ENCODE measurements around the gene MAF. TPM values are rescaled to one million over a fixed set of nuclear protein-coding genes. Genes with fewer than 3 reads are reported as not detected.

MAF gene
- total and polyA plus RNA-seq, 2 donors, result 20.2 to 42.2 TPM

DNA sequence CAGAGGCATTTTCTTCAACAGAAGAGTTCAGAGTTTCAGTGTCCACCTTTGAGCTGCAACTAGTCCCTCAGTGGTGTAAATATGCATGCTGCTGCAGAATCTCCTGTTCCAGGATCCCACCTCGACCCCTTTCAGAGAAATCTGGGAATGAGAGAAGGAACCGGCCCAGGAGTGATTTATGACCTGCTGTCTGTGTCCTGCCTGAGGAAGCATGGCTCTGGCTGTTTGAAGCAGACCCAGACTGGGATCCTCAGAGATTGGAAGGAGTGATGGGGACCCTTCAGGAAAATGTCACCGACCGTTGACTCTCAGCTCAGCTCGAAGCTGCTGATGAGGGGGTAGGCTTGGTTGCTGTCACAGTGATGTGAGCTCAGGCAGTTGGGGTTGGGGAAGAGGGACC is 8.4 kb upstream of the MAF start:
- Histone ChIP-seq H3K27ac (ENCODE audit: low read depth in 1 of 2, low read length in 1 of 2) (no peak overlapping the region), H3K4me3 (ENCODE audit: low read length in 2 of 2) (no peak overlapping the region), H3K36me3 (ENCODE audit: control insufficient read depth in 2 of 2, insufficient read depth in 2 of 2, low read length in 1 of 2) (no peaks in the 10 kb centered on the region), H3K9me3 (ENCODE audit: control insufficient read depth in 2 of 2, insufficient read depth in 1 of 2, low read length in 1 of 2) (no peaks in the 10 kb centered on the region), H3K4me1 (ENCODE audit: control insufficient read depth in 2 of 2, insufficient read depth in 2 of 2, low read length in 2 of 2) (peaks cover 0 to 3% of the 10 kb centered on the region in 2 donors), H3K27me3 (ENCODE audit: control insufficient read depth in 2 of 2, insufficient read depth in 1 of 2, low read length in 1 of 2) (no peaks in the 10 kb centered on the region)
- no peak for DNase-seq (ENCODE audit: low read depth in 6 of 9, low spot score in 9 of 9)
- WGBS, result 85% methylated on average over 5 of the region's 5 CpGs

DNA sequence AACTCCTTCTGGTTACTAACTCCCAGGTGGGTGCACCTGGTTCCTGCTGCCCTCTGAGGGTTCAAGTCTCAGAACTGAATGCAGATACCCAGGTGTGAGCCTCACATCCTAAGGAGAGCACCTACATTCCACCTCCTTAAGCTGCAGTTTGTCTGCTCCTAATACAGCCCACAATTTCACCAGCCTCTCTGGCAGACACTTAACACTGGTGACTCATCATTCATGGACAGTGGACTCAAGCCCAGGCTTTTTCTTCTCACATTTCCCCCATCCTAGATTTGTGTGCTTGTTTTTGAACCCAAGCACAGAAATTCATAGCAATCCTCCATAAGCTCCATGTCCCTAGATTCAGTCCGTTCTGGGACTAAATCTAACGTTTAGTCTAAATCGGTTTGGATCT is 7.0 kb upstream of the MAF start:
- no peaks in the 10 kb centered on the region for H3K36me3 ChIP-seq (ENCODE audit: control insufficient read depth in 2 of 2, insufficient read depth in 2 of 2, low read length in 1 of 2)
- H3K4me1 ChIP-seq (ENCODE audit: control insufficient read depth in 2 of 2, insufficient read depth in 2 of 2, low read length in 2 of 2), result peaks cover 0 to 3% of the 10 kb centered on the region in 2 donors
- DNase-seq (ENCODE audit: low read depth in 6 of 9, low spot score in 9 of 9), result no peak
- no peak overlapping the region for H3K4me3 ChIP-seq (ENCODE audit: low read length in 2 of 2)
- H3K27ac ChIP-seq (ENCODE audit: low read depth in 1 of 2, low read length in 1 of 2), result no peak overlapping the region
- H3K9me3 ChIP-seq (ENCODE audit: control insufficient read depth in 2 of 2, insufficient read depth in 1 of 2, low read length in 1 of 2), result no peaks in the 10 kb centered on the region
- no peaks in the 10 kb centered on the region for H3K27me3 ChIP-seq (ENCODE audit: control insufficient read depth in 2 of 2, insufficient read depth in 1 of 2, low read length in 1 of 2)
- WGBS, result 92% methylated on average over 3 of the region's 3 CpGs

DNA sequence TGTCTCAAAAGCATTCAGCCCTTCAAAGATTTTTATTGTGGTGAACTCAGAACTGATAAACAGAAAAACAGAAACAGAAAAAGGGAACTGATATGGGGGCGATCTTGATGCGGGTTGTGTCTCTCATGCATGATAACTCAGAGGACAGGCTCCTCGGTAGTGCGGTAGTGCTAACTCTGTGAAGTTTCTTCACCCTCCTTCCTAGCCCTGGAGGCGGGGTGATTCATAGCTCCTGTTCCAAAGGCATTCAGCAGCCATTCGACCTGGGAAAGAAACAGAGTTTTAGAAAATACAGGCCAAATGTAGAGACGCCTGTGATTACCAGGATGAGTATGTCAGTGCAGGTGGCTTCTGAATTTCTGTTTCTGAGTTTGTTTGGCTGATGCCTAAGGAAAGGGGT is 5.5 kb upstream of the MAF start:
- Histone ChIP-seq H3K36me3 (ENCODE audit: control insufficient read depth in 2 of 2, insufficient read depth in 2 of 2, low read length in 1 of 2) (no peaks in the 10 kb centered on the region), H3K9me3 (ENCODE audit: control insufficient read depth in 2 of 2, insufficient read depth in 1 of 2, low read length in 1 of 2) (no peaks in the 10 kb centered on the region), H3K27ac (ENCODE audit: low read depth in 1 of 2, low read length in 1 of 2) (peak overlapping the region in 1 of 2 donors; percentile 8), H3K27me3 (ENCODE audit: control insufficient read depth in 2 of 2, insufficient read depth in 1 of 2, low read length in 1 of 2) (peaks cover 0 to 8% of the 10 kb centered on the region in 2 donors), H3K4me3 (ENCODE audit: low read length in 2 of 2) (no peak overlapping the region), H3K4me1 (ENCODE audit: control insufficient read depth in 2 of 2, insufficient read depth in 2 of 2, low read length in 2 of 2) (peaks cover 6 to 17% of the 10 kb centered on the region in 2 donors)
- WGBS, result 68% methylated on average over 7 of the region's 7 CpGs
- DNase-seq (ENCODE audit: low read depth in 6 of 9, low spot score in 9 of 9), result no peak

DNA sequence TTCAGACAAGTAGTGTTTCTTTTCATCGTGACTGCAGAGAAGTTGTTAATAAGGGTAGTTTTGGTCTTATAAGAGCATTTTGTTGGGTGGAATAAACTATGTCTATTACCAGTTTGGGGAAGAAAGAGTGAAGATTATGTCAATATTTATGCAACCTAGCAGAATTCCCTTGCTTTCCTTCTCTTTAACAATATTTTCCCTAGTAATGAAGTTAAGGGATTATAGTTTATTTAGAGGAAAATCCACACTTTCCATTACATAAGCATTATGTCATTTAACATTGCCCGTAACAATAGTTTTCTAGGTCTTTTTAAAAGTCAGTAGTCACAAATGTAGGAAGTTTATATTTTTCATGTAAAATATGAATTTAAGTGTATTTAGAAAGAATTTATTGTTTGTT is 2.5 kb upstream of the MAF start:
- no peak overlapping the region for H3K4me3 ChIP-seq (ENCODE audit: low read length in 2 of 2)
- 94% methylated on average over 2 of the region's 2 CpGs for WGBS
- H3K9me3 ChIP-seq (ENCODE audit: control insufficient read depth in 2 of 2, insufficient read depth in 1 of 2, low read length in 1 of 2), result peaks cover 0 to 3% of the 10 kb centered on the region in 2 donors
- DNase-seq (ENCODE audit: low read depth in 6 of 9, low spot score in 9 of 9), result no peak
- peaks cover 9 to 31% of the 10 kb centered on the region in 2 donors for H3K27me3 ChIP-seq (ENCODE audit: control insufficient read depth in 2 of 2, insufficient read depth in 1 of 2, low read length in 1 of 2)
- H3K36me3 ChIP-seq (ENCODE audit: control insufficient read depth in 2 of 2, insufficient read depth in 2 of 2, low read length in 1 of 2), result no peaks in the 10 kb centered on the region
- peaks cover 10 to 31% of the 10 kb centered on the region in 2 donors for H3K4me1 ChIP-seq (ENCODE audit: control insufficient read depth in 2 of 2, insufficient read depth in 2 of 2, low read length in 2 of 2)
- peak overlapping the region in 1 of 2 donors; percentile 3 for H3K27ac ChIP-seq (ENCODE audit: low read depth in 1 of 2, low read length in 1 of 2)

DNA sequence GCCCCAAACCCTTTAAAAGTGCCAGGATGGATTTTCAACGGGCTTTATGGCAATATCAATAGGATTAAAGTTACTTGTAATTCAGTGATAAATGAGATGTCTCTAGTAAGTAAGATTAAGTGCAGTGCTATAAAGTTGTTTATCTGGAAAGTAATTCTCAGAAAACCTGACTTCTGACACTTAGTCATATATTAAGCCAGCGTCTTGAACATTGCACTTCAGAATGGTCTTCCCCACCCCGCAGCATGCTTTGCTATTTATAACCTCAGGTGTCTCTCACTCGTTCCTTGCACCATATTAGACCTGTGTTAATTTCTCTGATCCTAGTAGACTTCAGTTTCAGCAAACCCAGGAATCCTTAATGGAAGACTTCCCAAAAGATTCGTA is 2.1 kb upstream of the MAF start:
- H3K9me3 ChIP-seq (ENCODE audit: control insufficient read depth in 2 of 2, insufficient read depth in 1 of 2, low read length in 1 of 2), result peaks cover 0 to 3% of the 10 kb centered on the region in 2 donors
- no peak overlapping the region for H3K4me3 ChIP-seq (ENCODE audit: low read length in 2 of 2)
- H3K36me3 ChIP-seq (ENCODE audit: control insufficient read depth in 2 of 2, insufficient read depth in 2 of 2, low read length in 1 of 2), result no peaks in the 10 kb centered on the region
- H3K4me1 ChIP-seq (ENCODE audit: control insufficient read depth in 2 of 2, insufficient read depth in 2 of 2, low read length in 2 of 2), result peaks cover 10 to 31% of the 10 kb centered on the region in 2 donors
- H3K27ac ChIP-seq (ENCODE audit: low read depth in 1 of 2, low read length in 1 of 2), result peak overlapping the region in 1 of 2 donors; percentile 34
- DNase-seq (ENCODE audit: low read depth in 6 of 9, low spot score in 9 of 9), result no peak
- WGBS, result 52% methylated on average over 5 of the region's 5 CpGs
- H3K27me3 ChIP-seq (ENCODE audit: control insufficient read depth in 2 of 2, insufficient read depth in 1 of 2, low read length in 1 of 2), result peaks cover 14 to 35% of the 10 kb centered on the region in 2 donors

DNA sequence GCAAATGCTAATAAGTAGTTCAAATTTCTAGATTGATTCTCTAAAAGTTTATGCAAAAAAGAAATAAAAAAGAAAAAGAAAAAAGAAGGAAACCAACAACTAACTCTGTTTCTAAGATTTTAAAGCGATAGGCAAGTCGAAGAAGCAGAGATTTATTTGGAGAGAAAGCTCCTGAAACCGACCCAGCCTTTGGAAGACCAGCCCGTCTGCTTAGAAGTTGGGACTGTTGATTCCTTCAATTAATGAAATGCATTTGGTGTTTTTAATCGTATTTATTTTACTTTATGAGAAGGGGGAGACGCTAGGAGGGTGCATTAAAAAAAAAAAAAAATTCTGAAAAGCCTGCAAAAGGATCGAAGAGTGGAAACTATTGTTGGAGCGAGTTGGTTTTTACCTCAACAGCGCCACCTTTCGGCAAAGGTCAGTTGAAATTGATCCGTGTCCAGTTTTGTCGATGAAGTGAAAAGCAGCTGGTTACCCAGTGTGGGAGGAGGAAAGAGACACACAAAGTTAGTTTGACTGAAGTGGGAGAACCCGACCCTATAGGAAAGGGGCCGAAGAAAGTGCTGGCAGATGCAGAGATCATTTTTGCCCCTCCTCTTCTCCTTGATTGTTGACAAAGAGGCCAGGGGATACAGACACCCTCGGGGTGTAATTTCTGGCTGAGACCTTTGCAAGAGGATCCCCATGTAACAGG is 1.5 kb upstream of the MAF start:
- Histone ChIP-seq H3K36me3 (ENCODE audit: control insufficient read depth in 2 of 2, insufficient read depth in 2 of 2, low read length in 1 of 2) (no peaks in the 10 kb centered on the region), H3K4me3 (ENCODE audit: low read length in 2 of 2) (peak overlapping the region; percentile 54 to 58), H3K27me3 (ENCODE audit: control insufficient read depth in 2 of 2, insufficient read depth in 1 of 2, low read length in 1 of 2) (peaks cover 18 to 38% of the 10 kb centered on the region in 2 donors), H3K9me3 (ENCODE audit: control insufficient read depth in 2 of 2, insufficient read depth in 1 of 2, low read length in 1 of 2) (peaks cover 0 to 3% of the 10 kb centered on the region in 2 donors), H3K27ac (ENCODE audit: low read depth in 1 of 2, low read length in 1 of 2) (peak overlapping the region; percentile 15 to 84), H3K4me1 (ENCODE audit: control insufficient read depth in 2 of 2, insufficient read depth in 2 of 2, low read length in 2 of 2) (peaks cover 10 to 31% of the 10 kb centered on the region in 2 donors)
- peak; percentile 59 to 91 (median 79) for DNase-seq (ENCODE audit: low read depth in 6 of 9, low spot score in 9 of 9)
- 4% methylated on average over 15 of the region's 15 CpGs for WGBS

DNA sequence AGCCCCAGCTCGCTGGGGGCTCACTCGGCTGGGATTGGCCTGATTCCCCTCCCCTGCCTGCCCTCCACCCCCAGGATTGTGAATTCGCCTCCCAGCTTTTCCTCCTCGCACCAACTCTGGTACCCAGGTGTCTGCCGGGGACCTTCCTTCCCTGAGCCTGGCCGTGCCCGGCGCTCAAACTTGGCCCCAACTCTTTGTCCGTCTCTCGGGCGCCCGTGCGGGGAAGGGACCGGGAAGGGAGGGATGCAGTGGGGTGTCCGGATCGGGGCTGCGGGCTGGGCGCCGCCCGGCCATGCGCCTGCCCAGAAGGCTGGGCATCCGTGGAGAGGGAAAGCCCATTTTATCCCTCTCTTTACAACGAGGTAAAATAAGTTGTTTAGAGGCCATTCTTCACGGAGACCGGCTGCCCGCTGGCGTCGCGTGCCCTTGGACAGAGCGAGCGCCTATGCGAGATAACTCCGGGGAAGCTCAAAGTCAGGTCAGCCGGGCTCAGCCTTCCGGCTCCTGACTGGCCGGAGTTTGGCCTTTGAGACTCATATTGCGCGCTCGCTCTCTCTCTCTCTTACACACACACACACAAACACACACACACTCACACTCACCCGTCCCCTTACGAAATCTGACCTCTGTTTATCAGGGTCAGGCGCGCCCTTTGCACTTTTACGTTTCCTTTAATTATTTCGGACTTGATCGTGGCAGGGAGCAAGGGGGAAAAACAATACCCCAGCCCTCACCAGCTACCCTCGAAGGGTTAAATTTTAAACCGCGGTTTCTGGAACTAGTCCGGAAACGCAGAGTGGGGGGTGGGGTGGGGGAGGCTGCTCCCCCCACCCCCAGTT is 774 bp upstream of the MAF start:
- Histone ChIP-seq H3K27me3 (ENCODE audit: control insufficient read depth in 2 of 2, insufficient read depth in 1 of 2, low read length in 1 of 2) (peaks cover 18 to 38% of the 10 kb centered on the region in 2 donors), H3K4me1 (ENCODE audit: control insufficient read depth in 2 of 2, insufficient read depth in 2 of 2, low read length in 2 of 2) (peaks cover 10 to 31% of the 10 kb centered on the region in 2 donors), H3K9me3 (ENCODE audit: control insufficient read depth in 2 of 2, insufficient read depth in 1 of 2, low read length in 1 of 2) (peaks cover 0 to 3% of the 10 kb centered on the region in 2 donors), H3K27ac (ENCODE audit: low read depth in 1 of 2, low read length in 1 of 2) (peak overlapping the region; percentile 75 to 84), H3K36me3 (ENCODE audit: control insufficient read depth in 2 of 2, insufficient read depth in 2 of 2, low read length in 1 of 2) (no peaks in the 10 kb centered on the region), H3K4me3 (ENCODE audit: low read length in 2 of 2) (peak overlapping the region; percentile 54 to 58)
- 1% methylated on average over 51 of the region's 51 CpGs for WGBS
- peak in 6 of 9 donors; percentile 4 to 37 (median 17) for DNase-seq (ENCODE audit: low read depth in 6 of 9, low spot score in 9 of 9)

DNA sequence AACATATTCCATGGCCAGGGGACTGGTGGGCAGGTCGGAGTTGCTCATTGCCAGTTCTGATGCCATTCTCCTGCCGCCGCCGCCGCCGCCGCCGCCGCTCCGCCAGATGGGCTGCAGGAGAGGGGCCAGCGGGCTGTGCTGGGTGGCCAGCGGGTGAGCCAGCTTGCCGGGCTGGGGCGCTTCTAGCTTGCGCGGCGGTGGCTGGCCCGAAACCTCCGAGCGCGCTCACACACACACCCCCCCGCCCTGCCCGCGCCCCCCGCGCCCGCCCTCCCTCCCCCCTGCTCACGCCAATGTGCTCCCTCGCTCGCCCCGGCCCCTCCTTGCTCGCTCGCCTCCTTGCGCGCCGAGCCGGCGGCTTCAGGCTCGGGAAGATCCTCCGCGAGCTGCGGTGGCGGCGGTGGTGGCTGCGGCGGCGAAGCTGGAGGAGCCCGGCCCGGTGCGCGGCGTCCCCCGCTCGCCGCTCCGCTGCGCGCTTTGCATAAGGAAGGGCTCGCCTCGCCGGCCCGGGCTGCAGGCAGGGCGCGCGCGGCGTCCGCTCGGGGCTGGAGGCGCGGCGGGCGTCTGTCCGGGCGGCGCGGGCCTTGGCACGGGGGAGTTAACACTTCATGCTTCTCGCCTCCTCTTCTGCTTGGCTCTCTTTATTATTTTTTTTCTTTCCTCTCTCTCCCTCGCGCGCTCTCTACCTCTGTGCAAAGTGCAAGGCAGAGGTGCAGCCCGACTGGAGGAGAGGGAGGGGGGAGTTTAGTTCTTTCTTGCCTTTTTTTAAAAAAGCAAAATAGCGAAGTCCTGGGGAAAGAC is 500 bp downstream of the MAF start:
- Histone ChIP-seq H3K4me3 (ENCODE audit: low read length in 2 of 2) (peak overlapping the region; percentile 54 to 58), H3K27ac (ENCODE audit: low read depth in 1 of 2, low read length in 1 of 2) (peak overlapping the region; percentile 80 to 84), H3K36me3 (ENCODE audit: control insufficient read depth in 2 of 2, insufficient read depth in 2 of 2, low read length in 1 of 2) (no peaks in the 10 kb centered on the region), H3K4me1 (ENCODE audit: control insufficient read depth in 2 of 2, insufficient read depth in 2 of 2, low read length in 2 of 2) (peaks cover 10 to 28% of the 10 kb centered on the region in 2 donors), H3K9me3 (ENCODE audit: control insufficient read depth in 2 of 2, insufficient read depth in 1 of 2, low read length in 1 of 2) (peaks cover 0 to 3% of the 10 kb centered on the region in 2 donors), H3K27me3 (ENCODE audit: control insufficient read depth in 2 of 2, insufficient read depth in 1 of 2, low read length in 1 of 2) (peaks cover 18 to 38% of the 10 kb centered on the region in 2 donors)
- peak in 3 of 9 donors; percentile 19 to 53 (median 40) for DNase-seq (ENCODE audit: low read depth in 6 of 9, low spot score in 9 of 9)
- WGBS, result under 1% methylated on average over 83 of the region's 84 CpGs

All from thymus (tissue), 11 donors.